GM19463 (cell line): ENCODE measurements around the gene PRPH.
"Not testable (repeated sequence)": the region's sequence is repeated elsewhere in the genome, so short reads cannot be mapped to it uniquely, and the experiment has no call there.

Experiments used
- ATAC-seq: cut with Tn5 transposase; IDR thresholded peaks from one replicate; pipeline ENCODE4 v1.9.1; 2021; ENCODE audit warnings: mild to moderate bottlenecking, moderate library complexity; ENCODE audit not compliant: unreplicated experiment

PRPH gene

GRCh38 chr12:49297695-49298060 lies 2.7 kb downstream of the PRPH start:
- ATAC-seq = no peak

DNA sequence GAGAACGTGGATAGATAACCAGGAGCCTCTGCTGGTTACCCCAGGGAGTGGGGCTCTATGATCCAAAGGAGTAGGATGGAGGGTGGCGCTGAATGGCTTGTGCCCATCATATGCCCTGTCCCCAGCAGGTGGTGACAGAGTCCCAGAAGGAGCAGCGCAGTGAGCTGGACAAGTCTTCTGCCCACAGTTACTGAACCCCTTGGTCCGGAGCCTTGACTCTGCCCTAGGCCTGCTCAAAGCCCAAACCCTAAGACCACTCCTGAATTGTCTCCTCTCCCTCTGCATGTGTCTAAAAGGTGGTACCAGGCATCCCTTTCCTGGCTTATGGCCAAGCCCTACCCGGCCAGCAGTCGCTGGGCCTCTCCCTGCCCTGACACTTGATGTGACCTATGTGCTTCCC lies 3.2 kb downstream of the PRPH start:
- ATAC-seq = no peak

DNA sequence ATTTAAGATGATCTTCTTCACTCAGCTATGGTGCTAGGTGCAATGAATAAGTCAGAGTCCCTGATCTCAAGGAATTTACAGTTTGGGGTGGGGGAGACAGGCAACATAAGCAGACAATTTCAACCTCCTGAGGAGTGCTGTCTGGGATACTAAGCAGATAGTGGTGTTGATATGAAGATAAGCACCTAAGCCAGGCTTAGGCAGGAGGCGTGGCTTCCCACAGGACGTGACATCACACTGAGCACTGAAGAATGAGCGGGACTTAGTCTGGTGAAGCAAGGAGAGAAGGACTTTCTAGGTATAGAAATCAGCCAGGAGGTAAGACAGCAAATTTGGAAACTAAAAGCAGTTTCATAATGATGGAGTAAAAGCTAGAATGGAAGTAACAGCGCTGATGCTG lies 6.8 kb downstream of the PRPH start:
- ATAC-seq = no peak

DNA sequence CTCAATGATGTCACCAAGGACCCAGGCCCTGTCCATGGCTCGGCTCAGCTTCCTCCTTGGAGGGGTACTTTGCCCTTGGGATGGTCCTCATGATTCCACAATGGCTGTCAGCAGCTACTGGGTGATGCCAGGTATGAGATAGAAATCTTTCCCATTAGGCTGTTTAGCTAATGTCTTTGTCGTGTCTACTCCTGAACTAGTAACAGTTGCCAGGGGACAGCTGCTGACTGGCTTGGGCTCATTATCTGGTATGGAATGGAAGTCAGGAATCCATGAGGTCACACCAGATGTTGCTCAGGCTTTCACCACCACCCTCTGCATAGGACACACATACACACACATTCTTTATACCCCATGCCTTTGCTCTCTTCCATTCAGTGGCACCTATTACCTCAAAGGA lies 9.2 kb downstream of the PRPH start:
- no peak for ATAC-seq

DNA sequence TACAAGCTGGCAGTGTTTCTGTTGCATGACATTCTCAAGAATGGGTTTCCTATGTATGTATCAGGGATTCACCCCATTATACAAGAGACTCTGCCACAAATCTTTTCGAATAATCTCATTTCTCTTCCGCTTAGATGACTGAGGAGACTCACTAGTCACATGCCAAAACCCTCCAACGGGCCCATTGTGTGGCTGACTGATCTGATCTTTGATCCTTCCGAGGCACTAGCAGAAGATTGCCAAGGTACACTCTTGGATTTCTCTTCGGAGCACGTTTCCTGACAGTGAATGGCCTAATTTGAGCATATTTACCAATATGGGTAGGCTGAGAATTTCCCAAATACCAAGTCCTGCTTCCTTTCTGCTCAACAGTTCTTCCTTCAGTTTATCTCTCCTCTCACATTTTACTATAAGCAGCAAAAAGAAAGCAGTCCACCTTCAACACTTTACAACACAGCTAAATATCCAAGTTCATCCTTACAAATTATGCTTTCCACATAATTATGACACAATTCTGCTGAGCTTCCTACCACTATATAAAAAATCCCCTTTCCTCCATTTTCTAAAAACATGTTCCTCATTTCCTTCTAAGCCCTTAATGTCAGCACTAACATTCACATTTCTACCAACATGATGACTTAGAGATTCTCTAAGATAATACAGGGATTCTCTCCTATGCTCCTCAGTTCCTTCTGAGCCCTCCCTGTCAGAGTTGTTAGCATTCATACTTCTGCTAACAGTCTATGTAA lies 11.0 kb downstream of the PRPH start:
- no peak for ATAC-seq

DNA sequence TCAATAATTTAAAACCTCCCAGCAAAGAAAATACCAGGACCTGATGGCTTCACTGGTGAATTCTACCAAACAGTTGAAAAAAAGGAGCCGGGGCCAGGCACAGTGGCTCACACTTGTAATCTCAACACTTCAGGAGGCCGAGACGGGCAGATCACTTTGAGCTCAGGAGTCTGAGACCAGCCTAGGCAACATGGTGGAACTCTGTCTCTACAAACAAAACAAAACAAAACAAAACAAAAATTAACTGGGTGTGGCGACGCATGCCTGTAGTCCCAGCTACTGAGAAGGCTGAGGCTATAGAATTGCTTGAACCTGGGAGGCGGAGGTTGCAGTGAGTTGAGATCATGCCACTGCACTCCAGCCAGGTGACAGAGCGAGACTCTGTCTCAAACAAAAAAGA lies 14.4 kb downstream of the PRPH start:
- ATAC-seq = no peak

GRCh38 chr12:49310451-49311000 lies 15.6 kb downstream of the PRPH start:
- ATAC-seq = not testable (repeated sequence)

GRCh38 chr12:49314811-49315210 lies 19.9 kb downstream of the PRPH start:
- ATAC-seq = no peak

- ATAC-seq = not testable (repeated sequence)
Measured at GRCh38 chr12:49317118-49317517, 22.2 kb downstream of the PRPH start.

DNA sequence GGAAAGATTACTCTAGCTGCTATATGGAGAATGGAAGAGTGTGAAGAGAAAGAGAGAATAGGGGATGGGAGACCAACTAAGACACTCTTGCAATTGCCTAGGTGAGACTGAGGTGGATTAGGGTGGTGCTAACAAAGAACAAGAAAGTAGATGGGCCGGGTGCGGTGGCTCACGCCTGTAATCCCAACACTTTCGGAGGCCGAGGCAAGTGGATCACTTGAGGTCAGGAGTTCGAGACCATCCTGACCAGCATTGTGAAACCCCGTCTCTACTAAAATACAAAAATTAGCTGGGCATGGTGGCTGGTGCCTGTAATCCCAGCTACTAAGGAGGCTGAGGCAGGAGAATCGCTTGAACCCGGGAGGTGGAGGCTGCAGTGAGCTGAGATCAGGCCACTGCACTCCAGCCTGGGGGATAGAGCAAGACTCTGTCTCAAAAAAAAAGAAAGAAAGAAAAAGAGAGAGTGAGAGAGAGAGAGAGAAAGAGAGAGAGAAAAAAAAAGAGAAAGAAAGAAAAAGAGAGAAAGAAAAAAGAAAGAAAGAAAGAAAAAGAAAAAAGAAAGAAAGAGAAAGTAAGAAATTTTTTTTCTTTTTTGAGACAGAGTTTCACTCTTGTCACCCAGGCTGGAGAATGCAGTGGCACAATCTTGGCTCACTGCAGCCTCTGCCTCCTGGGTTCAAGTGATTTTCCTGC lies 25.6 kb downstream of the PRPH start:
- ATAC-seq = not testable (repeated sequence)

GRCh38 chr12:49322367-49322707 lies 27.4 kb downstream of the PRPH start:
- no peak for ATAC-seq

- ATAC-seq = peak; percentile 98
Measured at GRCh38 chr12:49322708-49323523, 28.0 kb downstream of the PRPH start, which contains the start of gene TROAP. Gene TROAP (plus strand): TSS chr12:49323255. CDS start chr12:49323609, 354 bp downstream.

DNA sequence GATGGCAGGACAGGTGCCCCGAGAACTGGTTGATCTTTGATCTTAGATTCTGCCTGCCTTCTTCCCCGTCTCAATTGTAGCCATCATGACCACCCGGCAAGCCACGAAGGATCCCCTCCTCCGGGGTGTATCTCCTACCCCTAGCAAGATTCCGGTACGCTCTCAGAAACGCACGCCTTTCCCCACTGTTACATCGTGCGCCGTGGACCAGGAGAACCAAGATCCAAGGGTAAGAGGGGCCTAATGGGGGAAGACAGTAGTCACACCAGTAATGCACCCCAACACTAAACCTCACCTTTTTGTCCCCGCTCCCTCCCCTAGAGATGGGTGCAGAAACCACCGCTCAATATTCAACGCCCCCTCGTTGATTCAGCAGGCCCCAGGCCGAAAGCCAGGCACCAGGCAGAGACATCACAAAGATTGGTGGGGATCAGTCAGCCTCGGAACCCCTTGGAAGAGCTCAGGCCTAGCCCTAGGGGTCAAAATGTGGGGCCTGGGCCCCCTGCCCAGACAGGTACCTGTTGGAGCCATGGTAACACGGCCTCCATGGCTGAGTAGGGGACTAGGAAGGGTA lies 28.7 kb downstream of the PRPH start:
- ATAC-seq = no peak

- no peak for ATAC-seq
Measured at GRCh38 chr12:49325606-49326005, 30.7 kb downstream of the PRPH start.

- ATAC-seq = no peak
Measured at GRCh38 chr12:49327368-49327767, 32.4 kb downstream of the PRPH start.

- ATAC-seq = no peak
Measured at GRCh38 chr12:49327887-49328286, 32.9 kb downstream of the PRPH start.

DNA sequence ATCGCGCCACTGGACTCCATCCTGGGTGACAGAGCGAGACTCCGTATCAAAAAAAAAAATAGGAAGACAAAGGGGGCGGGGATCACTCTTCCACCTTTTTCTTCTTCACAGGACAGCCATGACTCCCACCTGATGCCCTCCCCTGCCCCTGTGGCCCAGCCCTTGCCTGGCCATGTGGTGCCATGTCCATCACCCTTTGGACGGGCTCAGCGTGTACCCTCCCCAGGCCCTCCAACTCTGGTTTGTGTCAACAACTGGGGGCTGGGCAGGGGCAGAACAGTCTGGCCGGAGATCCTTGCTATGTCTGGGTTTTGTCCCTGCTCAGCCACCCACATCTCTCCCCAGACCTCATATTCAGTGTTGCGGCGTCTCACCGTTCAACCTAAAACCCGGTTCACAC lies 33.9 kb downstream of the PRPH start:
- no peak for ATAC-seq

DNA sequence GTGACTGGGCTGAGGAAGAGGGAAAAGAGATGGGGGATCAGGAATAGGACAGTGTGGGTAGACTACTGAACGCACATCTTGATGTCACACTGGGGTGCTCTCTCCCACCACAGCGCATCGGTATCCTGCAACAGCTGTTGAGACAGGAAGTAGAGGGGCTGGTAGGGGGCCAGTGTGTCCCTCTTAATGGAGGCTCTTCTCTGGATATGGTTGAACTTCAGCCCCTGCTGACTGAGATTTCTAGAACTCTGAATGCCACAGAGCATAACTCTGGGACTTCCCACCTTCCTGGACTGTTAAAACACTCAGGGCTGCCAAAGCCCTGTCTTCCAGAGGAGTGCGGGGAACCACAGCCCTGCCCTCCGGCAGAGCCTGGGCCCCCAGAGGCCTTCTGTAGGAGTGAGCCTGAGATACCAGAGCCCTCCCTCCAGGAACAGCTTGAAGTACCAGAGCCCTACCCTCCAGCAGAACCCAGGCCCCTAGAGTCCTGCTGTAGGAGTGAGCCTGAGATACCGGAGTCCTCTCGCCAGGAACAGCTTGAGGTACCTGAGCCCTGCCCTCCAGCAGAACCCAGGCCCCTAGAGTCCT lies 35.2 kb downstream of the PRPH start:
- ATAC-seq = no peak

- no peak for ATAC-seq
Measured at GRCh38 chr12:49330631-49331379, 35.9 kb downstream of the PRPH start.
